HepG2 (cell line): ENCODE measurements around the gene DNAJC21. TPM values are rescaled to one million over a fixed set of nuclear protein-coding genes. Genes with fewer than 3 reads are reported as not detected.

ENCODE experiments used
- RAD21 ChIP-seq: fragments of 450-650 bp; formaldehyde crosslinking; IDR thresholded peaks from 2 replicates; pipeline ENCODE4 v1.5.0; 2020; ENCODE audit warnings: mild to moderate bottlenecking
- SAP130 ChIP-seq: IDR thresholded peaks from 2 replicates; pipeline ENCODE4 v1.6.1; 2016; ENCODE audit warnings: low read depth
- SOX5 ChIP-seq: IDR thresholded peaks from 2 replicates; pipeline ENCODE4 v1.6.1; 2016; ENCODE audit warnings: borderline replicate concordance
- ZNF441 ChIP-seq: sonication (generic); formaldehyde crosslinking; IDR thresholded peaks from 2 replicates; pipeline ENCODE4 v1.7.0; 2021; ENCODE audit warnings: missing genetic modification reagents, borderline replicate concordance
- polyA plus RNA-seq, 8 experiments: library from polyadenylated mRNA; depleted of rRNA in 3 of 8; stranded (reverse) in 7 of 8; unstranded in 1 of 8; fragments of >200 nt; fragmentation: Illumina TruSeq in 4 of 8; extraction: Trizol in 4 of 8; gene quantifications; 2 replicates each; pipeline versions ENCODE4 v1.2.1 to v1.2.3, GENCODE V29; 2011 to 2016; ENCODE audit warnings: low read depth in 4 of 8, missing spikeins in 1 of 8, mixed read lengths in 1 of 8; ENCODE audit not compliant: insufficient read depth in 1 of 8
- total RNA-seq, 5 experiments: library from RNA; depleted of rRNA; stranded (reverse); fragments of >200 nt; fragmentation: Illumina TruSeq; extraction: Trizol; gene quantifications; 2 replicates each; pipeline ENCODE4 v1.2.3, GENCODE V29; 2016; ENCODE audit warnings: low read depth in 1 of 5
- TF ChIP-seq, protein P1 (sequence below): sonication (generic); formaldehyde crosslinking; IDR thresholded peaks from 2 replicates; pipeline ENCODE4 v1.5.0; 2020; ENCODE audit warnings: mild to moderate bottlenecking, missing genetic modification reagents, borderline replicate concordance
- TF ChIP-seq, protein P2 (sequence below): IDR thresholded peaks from 2 replicates; pipeline ENCODE4 v1.6.1; 2012; ENCODE audit warnings: inconsistent platforms
- TF ChIP-seq, protein P3 (sequence below): sonication (generic); formaldehyde crosslinking; conservative IDR thresholded peaks from 2 replicates; pipeline ENCODE4 v1.4.0; 2020; ENCODE audit warnings: missing genetic modification reagents
- TF ChIP-seq, protein P4 (sequence below): fragments of 450-650 bp; IDR thresholded peaks from 2 replicates; pipeline ENCODE4 v1.6.1; 2017

DNAJC21 gene
- total and polyA plus RNA-seq, 2 of the 13 experiments (the other 11 are each of a cell fraction or from before 2014, with no cell fraction given) = 10.9 to 41.6 TPM

DNA sequence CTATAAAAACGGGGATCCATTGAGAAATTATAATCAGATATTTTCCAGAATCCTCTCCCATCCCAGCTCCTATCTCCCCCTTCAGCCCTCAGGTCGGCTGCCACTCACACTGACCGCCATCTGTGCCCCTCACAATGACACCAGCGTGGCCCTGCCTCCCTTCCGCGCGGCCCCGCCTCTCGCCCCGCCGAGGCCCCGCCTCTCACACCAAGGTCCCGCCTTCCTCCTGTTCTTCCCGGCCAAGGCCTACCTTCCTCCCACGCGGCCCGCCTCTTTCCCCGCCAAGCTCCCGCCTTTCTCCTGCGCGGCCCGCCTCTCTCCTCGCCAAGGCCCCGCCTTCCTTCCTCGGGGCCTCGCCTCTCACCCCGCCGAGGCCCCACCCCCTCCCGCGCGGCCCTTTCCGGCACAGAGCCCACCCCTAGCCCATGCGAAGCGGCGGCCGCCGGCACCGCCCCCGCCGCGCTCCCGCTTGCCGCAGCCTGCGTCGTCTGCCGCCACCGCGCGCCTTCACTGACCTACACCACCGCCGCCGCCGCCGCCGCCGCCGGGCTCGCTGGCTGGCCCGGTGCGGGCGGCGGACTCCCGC lies at the start of gene DNAJC21 (continued):
- TF ChIP-seq, protein P1, sequence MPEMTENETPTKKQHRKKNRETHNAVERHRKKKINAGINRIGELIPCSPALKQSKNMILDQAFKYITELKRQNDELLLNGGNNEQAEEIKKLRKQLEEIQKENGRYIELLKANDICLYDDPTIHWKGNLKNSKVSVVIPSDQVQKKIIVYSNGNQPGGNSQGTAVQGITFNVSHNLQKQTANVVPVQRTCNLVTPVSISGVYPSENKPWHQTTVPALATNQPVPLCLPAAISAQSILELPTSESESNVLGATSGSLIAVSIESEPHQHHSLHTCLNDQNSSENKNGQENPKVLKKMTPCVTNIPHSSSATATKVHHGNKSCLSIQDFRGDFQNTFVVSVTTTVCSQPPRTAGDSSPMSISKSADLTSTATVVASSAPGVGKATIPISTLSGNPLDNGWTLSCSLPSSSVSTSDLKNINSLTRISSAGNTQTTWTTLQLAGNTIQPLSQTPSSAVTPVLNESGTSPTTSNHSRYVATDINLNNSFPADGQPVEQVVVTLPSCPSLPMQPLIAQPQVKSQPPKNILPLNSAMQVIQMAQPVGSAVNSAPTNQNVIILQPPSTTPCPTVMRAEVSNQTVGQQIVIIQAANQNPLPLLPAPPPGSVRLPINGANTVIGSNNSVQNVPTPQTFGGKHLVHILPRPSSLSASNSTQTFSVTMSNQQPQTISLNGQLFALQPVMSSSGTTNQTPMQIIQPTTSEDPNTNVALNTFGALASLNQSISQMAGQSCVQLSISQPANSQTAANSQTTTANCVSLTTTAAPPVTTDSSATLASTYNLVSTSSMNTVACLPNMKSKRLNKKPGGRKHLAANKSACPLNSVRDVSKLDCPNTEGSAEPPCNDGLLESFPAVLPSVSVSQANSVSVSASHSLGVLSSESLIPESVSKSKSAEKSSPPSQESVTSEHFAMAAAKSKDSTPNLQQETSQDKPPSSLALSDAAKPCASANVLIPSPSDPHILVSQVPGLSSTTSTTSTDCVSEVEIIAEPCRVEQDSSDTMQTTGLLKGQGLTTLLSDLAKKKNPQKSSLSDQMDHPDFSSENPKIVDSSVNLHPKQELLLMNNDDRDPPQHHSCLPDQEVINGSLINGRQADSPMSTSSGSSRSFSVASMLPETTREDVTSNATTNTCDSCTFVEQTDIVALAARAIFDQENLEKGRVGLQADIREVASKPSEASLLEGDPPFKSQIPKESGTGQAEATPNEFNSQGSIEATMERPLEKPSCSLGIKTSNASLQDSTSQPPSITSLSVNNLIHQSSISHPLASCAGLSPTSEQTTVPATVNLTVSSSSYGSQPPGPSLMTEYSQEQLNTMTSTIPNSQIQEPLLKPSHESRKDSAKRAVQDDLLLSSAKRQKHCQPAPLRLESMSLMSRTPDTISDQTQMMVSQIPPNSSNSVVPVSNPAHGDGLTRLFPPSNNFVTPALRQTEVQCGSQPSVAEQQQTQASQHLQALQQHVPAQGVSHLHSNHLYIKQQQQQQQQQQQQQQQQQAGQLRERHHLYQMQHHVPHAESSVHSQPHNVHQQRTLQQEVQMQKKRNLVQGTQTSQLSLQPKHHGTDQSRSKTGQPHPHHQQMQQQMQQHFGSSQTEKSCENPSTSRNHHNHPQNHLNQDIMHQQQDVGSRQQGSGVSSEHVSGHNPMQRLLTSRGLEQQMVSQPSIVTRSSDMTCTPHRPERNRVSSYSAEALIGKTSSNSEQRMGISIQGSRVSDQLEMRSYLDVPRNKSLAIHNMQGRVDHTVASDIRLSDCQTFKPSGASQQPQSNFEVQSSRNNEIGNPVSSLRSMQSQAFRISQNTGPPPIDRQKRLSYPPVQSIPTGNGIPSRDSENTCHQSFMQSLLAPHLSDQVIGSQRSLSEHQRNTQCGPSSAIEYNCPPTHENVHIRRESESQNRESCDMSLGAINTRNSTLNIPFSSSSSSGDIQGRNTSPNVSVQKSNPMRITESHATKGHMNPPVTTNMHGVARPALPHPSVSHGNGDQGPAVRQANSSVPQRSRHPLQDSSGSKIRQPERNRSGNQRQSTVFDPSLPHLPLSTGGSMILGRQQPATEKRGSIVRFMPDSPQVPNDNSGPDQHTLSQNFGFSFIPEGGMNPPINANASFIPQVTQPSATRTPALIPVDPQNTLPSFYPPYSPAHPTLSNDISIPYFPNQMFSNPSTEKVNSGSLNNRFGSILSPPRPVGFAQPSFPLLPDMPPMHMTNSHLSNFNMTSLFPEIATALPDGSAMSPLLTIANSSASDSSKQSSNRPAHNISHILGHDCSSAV = no peak
- TF ChIP-seq SOX5 (CRISPR knock-in tag) = peak; percentile 33; the same call in 1 of the 2 replicates
- 0 out of 2 replicates have a peak, but pooled peaks have one; percentile 4 for TF ChIP-seq RAD21 (CRISPR knock-in tag)
- TF ChIP-seq, protein P2, sequence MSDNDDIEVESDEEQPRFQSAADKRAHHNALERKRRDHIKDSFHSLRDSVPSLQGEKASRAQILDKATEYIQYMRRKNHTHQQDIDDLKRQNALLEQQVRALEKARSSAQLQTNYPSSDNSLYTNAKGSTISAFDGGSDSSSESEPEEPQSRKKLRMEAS = peak; percentile 62; the same call in 1 of the 2 replicates
- TF ChIP-seq, protein P3, sequence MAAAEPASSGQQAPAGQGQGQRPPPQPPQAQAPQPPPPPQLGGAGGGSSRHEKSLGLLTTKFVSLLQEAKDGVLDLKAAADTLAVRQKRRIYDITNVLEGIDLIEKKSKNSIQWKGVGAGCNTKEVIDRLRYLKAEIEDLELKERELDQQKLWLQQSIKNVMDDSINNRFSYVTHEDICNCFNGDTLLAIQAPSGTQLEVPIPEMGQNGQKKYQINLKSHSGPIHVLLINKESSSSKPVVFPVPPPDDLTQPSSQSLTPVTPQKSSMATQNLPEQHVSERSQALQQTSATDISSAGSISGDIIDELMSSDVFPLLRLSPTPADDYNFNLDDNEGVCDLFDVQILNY (CRISPR knock-in tag) = 0 out of 2 replicates have a peak, but pooled peaks have one; percentile 65
- TF ChIP-seq, protein P4, sequence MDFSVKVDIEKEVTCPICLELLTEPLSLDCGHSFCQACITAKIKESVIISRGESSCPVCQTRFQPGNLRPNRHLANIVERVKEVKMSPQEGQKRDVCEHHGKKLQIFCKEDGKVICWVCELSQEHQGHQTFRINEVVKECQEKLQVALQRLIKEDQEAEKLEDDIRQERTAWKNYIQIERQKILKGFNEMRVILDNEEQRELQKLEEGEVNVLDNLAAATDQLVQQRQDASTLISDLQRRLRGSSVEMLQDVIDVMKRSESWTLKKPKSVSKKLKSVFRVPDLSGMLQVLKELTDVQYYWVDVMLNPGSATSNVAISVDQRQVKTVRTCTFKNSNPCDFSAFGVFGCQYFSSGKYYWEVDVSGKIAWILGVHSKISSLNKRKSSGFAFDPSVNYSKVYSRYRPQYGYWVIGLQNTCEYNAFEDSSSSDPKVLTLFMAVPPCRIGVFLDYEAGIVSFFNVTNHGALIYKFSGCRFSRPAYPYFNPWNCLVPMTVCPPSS = no peak
- peak; percentile 67 for TF ChIP-seq SAP130
- TF ChIP-seq ZNF441 (CRISPR knock-in tag) = peak; percentile 69
- TF ChIP-seq, all 625 proteins: peak for 69
